Spleen (tissue), 11 donors: ENCODE results near the gene LHFPL3. TPM values are rescaled to one million over a fixed set of nuclear protein-coding genes. Genes with fewer than 3 reads are reported as not detected.
"Not testable (repeated sequence)": the region's sequence is repeated elsewhere in the genome, so short reads cannot be mapped to it uniquely, and the experiment has no call there.

Experiments
- DNase-seq: peaks from one replicate; pipeline ENCODE4 v3.0.0-alpha.2; 2020
- H3K27ac ChIP-seq, 8 donors: fragments of 200-600 bp; sonication (generic) in 7 of 8; 1 replicate in 4 of 8; 2 replicates in 4 of 8; pipeline versions ENCODE4 v1.5.0 to v1.8.0; 2016 to 2021; ENCODE audit warnings: inconsistent platforms in 4 of 8, mild to moderate bottlenecking in 4 of 8, moderate library complexity in 1 of 8
- H3K27me3 ChIP-seq, 7 donors: fragments of 200-600 bp; sonication (generic) in 6 of 7; replicated peaks in 1 of 7; 1 replicate in 4 of 7; 2 replicates in 3 of 7; pipeline versions ENCODE4 v1.5.0 to v1.8.0; 2016 to 2021; ENCODE audit warnings: inconsistent platforms in 3 of 7, mild to moderate bottlenecking in 1 of 7
- H3K36me3 ChIP-seq, 6 donors: fragments of 200-600 bp; sonication (generic) in 5 of 6; 1 replicate in 4 of 6; 2 replicates in 2 of 6; pipeline versions ENCODE4 v1.5.0 to v1.8.0; 2016 to 2021; ENCODE audit warnings: inconsistent platforms in 2 of 6
- H3K4me1 ChIP-seq, 6 donors: fragments of 200-600 bp; sonication (generic) in 5 of 6; 1 replicate in 3 of 6; 2 replicates in 3 of 6; pipeline versions ENCODE4 v1.5.0 to v1.8.0; 2016 to 2021; ENCODE audit warnings: inconsistent platforms in 3 of 6
- H3K4me3 ChIP-seq, 8 donors: fragments of 200-600 bp; sonication (generic) in 7 of 8; 1 replicate in 4 of 8; 2 replicates in 4 of 8; pipeline versions ENCODE4 v1.5.0 to v1.8.0; 2016 to 2021; ENCODE audit warnings: inconsistent platforms in 4 of 8, mild to moderate bottlenecking in 4 of 8, moderate library complexity in 2 of 8
- H3K9me3 ChIP-seq, 8 donors: fragments of 200-600 bp; sonication (generic) in 7 of 8; 1 replicate in 4 of 8; 2 replicates in 4 of 8; pipeline versions ENCODE4 v1.5.0 to v1.8.0; 2016 to 2021; ENCODE audit warnings: inconsistent platforms in 4 of 8
- CTCF ChIP-seq, 11 experiments: fragments of 200-600 bp in 7 of 11; fragments of 450-650 bp in 4 of 11; sonication (generic) in 4 of 11; IDR thresholded peaks in 8 of 11; conservative IDR thresholded peaks in 3 of 11; 1 replicate in 7 of 11; 2 replicates in 4 of 11; pipeline versions ENCODE4 v1.4.0 to v1.8.0; 2016 to 2021; ENCODE audit warnings: antibody characterized with exemption in 11 of 11, inconsistent platforms in 4 of 11, mild to moderate bottlenecking in 1 of 11
- POLR2A ChIP-seq, 3 donors: fragments of 450-650 bp; IDR thresholded peaks; one replicate each; pipeline ENCODE4 v1.5.1; 2017; ENCODE audit warnings: antibody characterized with exemption in 3 of 3, mild to moderate bottlenecking in 1 of 3
- POLR2AphosphoS5 ChIP-seq, 3 donors: sonication (generic); formaldehyde crosslinking; IDR thresholded peaks; one replicate each; pipeline ENCODE4 v1.5.1; 2017; ENCODE audit warnings: antibody characterized with exemption in 3 of 3
- WGBS, 5 donors: extraction: QIAGEN DNeasy Blood & Tissue Kit in 3 of 5; methylation state at CpG; one replicate each; pipeline versions ENCODE4 v1.1.5 to v1.1.7; 2013 to 2018; 5-methylcytosine and 5-hydroxymethylcytosine counted together
- intact Hi-C: fragments of 100-400 bp; cut with DNase I; formaldehyde crosslinking; loops from one replicate; pipeline ENCODE4 v1.15.0; 2023; ENCODE audit warnings: low total_unique reads
- polyA plus RNA-seq, 3 donors: library from polyadenylated mRNA; stranded (reverse); fragments of 200-250 nt; gene quantifications; one replicate each; pipeline ENCODE4 v1.2.1, GENCODE V29; 2013
- total RNA-seq, 7 donors: library from RNA; depleted of rRNA in 3 of 7; stranded (reverse); fragments of >200 nt in 3 of 7; fragmentation: NEBNext Ultra II Directional in 4 of 7; extraction: Animal tissue kit (Norgen Biotek cat#: 25700) in 4 of 7; gene quantifications; one replicate each; pipeline versions ENCODE4 v1.1.0 to v1.2.1, GENCODE V29; 2016 to 2021
- donor health status: healthy with polysubstance abuse.
- donor health status: DM: no; HTN: no; CAD: no; lungs with moderate emphysema.
- donor health status: DM: no; HTN: no; CAD: no.
- donor health status: Bipolar disorder and iron deficiency.
- donor health status: healthy.
- donor health status: DM: no; HTN: no; CAD: no.
- donor health status: DM: yes; HTN: yes; CAD: no.

Gene LHFPL3
- total and polyA plus RNA-seq, 10 donors = 0.07 to 1.0 (median 0.20) TPM; not detected in 3

- 48 to 63% (median 55%) methylated on average over 6 of the region's 6 CpGs for WGBS, 5 donors
- no peak for DNase-seq
- intact Hi-C loops = no loop called here
- Histone ChIP-seq H3K27me3 (no peaks in the 10 kb centered on the region), H3K9me3 (no peaks in the 10 kb centered on the region), H3K4me1 (peaks cover 8 to 61% (median 35%) of the 10 kb centered on the region in 6 donors), H3K27ac (peak overlapping the region in 1 of 8 donors; percentile 46), H3K4me3 (no peak overlapping the region), H3K36me3 (no peaks in the 10 kb centered on the region)
- TF ChIP-seq CTCF (IDR thresholded peaks at IDR 0.05 in 8 of 11, conservative IDR thresholded peaks at IDR 0.05 in 3 of 11) (no peak), POLR2AphosphoS5 (IDR thresholded peaks at IDR 0.05) (no peak), POLR2A (IDR thresholded peaks at IDR 0.05) (no peak)
Observed at GRCh38 chr7:104933521-104933988, 605.2 kb downstream of the LHFPL3 start.

GRCh38 chr7:104934665-104935064 is 606.3 kb downstream of the LHFPL3 start:
- H3K27ac ChIP-seq = no peak overlapping the region
- no peak overlapping the region for H3K4me3 ChIP-seq
- no peaks in the 10 kb centered on the region for H3K9me3 ChIP-seq
- intact Hi-C loops = no loop called here
- H3K27me3 ChIP-seq = no peaks in the 10 kb centered on the region
- TF ChIP-seq POLR2AphosphoS5 (IDR thresholded peaks at IDR 0.05) (no peak), CTCF (IDR thresholded peaks at IDR 0.05 in 8 of 11, conservative IDR thresholded peaks at IDR 0.05 in 3 of 11) (no peak), POLR2A (IDR thresholded peaks at IDR 0.05) (no peak)
- DNase-seq = no peak
- H3K4me1 ChIP-seq = peaks cover 8 to 52% (median 33%) of the 10 kb centered on the region in 6 donors
- no peaks in the 10 kb centered on the region for H3K36me3 ChIP-seq
- WGBS, 5 donors = 89 to 93% (median 91%) methylated on average over 7 of the region's 7 CpGs

GRCh38 chr7:104935276-104935675 is 606.9 kb downstream of the LHFPL3 start:
- Histone ChIP-seq H3K4me3 (no peak overlapping the region), H3K36me3 (no peaks in the 10 kb centered on the region), H3K27me3 (no peaks in the 10 kb centered on the region), H3K27ac (no peak overlapping the region), H3K4me1 (peaks cover 2 to 50% (median 33%) of the 10 kb centered on the region in 6 donors), H3K9me3 (peaks cover 0 to 4% (median 0%) of the 10 kb centered on the region in 8 donors)
- TF ChIP-seq POLR2AphosphoS5 (IDR thresholded peaks at IDR 0.05) (no peak), CTCF (IDR thresholded peaks at IDR 0.05 in 8 of 11, conservative IDR thresholded peaks at IDR 0.05 in 3 of 11) (no peak), POLR2A (IDR thresholded peaks at IDR 0.05) (no peak)
- no peak for DNase-seq
- intact Hi-C loops = no loop called here

- intact Hi-C loops = no loop called here
- 65 to 82% (median 68%) methylated on average over 7 to 8 of the region's 8 CpGs for WGBS, 5 donors
- TF ChIP-seq CTCF (IDR thresholded peaks at IDR 0.05 in 8 of 11, conservative IDR thresholded peaks at IDR 0.05 in 3 of 11) = no peak
- peak in 2 of 3 donors; percentile 50 to 64 for TF ChIP-seq POLR2AphosphoS5 (IDR thresholded peaks at IDR 0.05)
- DNase-seq = no peak
- peaks cover 0 to 42% (median 29%) of the 10 kb centered on the region in 6 donors for H3K4me1 ChIP-seq
- H3K27me3 ChIP-seq = no peaks in the 10 kb centered on the region
- no peaks in the 10 kb centered on the region for H3K36me3 ChIP-seq
- H3K4me3 ChIP-seq = no peak overlapping the region
- H3K27ac ChIP-seq = peak overlapping the region in 5 of 8 donors; percentile 14 to 57 (median 42)
- H3K9me3 ChIP-seq = peaks cover 0 to 7% (median 0%) of the 10 kb centered on the region in 8 donors
Observed at GRCh38 chr7:104936546-104936945, 608.1 kb downstream of the LHFPL3 start.

- H3K4me1 ChIP-seq = peaks cover 0 to 42% (median 30%) of the 10 kb centered on the region in 6 donors
- H3K4me3 ChIP-seq, H3K9me3 ChIP-seq, intact Hi-C loops, H3K27me3 ChIP-seq, DNase-seq, H3K27ac ChIP-seq, H3K36me3 ChIP-seq: not testable (repeated sequence)
- 95 to 99% (median 98%) methylated on average over 6 of the region's 6 CpGs for WGBS, 5 donors
Observed at GRCh38 chr7:104937489-104937888, 609.1 kb downstream of the LHFPL3 start.
